Sigmoid colon (tissue), 4 donors: Measurements from ENCODE around the gene HIBADH.

Experiments
- CTCF ChIP-seq, 4 experiments: fragments of 450-650 bp in 3 of 4; fragments of 200-600 bp in 1 of 4; IDR thresholded peaks; one replicate each; pipeline ENCODE4 v1.5.1; 2016 to 2019; ENCODE audit warnings: antibody characterized with exemption in 4 of 4, mild to moderate bottlenecking in 3 of 4, moderate library complexity in 2 of 4
- EP300 ChIP-seq, 4 donors: sonication (generic); formaldehyde crosslinking; IDR thresholded peaks; one replicate each; pipeline ENCODE4 v1.6.1; 2017; ENCODE audit warnings: antibody characterized with exemption in 4 of 4

GRCh38 chr7:27585781-27586447 is 76.8 kb downstream of the HIBADH start:
- TF ChIP-seq EP300 (IDR thresholded peaks at IDR 0.05), result no peak
- no peak for TF ChIP-seq CTCF (IDR thresholded peaks at IDR 0.05)
